COLO668 (cell line): Measurements from ENCODE around the gene SEL1L.
"Not testable (repeated sequence)": the region's sequence is repeated elsewhere in the genome, so short reads cannot be mapped to it uniquely, and the experiment has no call there.

Experiments used
- DNase-seq: peaks from one replicate; lab custom pipeline; 2025; ENCODE audit not compliant: unreplicated experiment; lab: John Stamatoyannopoulos, UW

Gene SEL1L

GRCh38 chr14:81529391-81529790 is 4.3 kb downstream of the SEL1L start:
- no peak for DNase-seq

- no peak for DNase-seq
Measured at GRCh38 chr14:81525129-81525528, 8.5 kb downstream of the SEL1L start.

- no peak for DNase-seq
Measured at GRCh38 chr14:81523616-81524015, 10.0 kb downstream of the SEL1L start.

- DNase-seq, result no peak
Measured at GRCh38 chr14:81523016-81523415, 10.6 kb downstream of the SEL1L start.

GRCh38 chr14:81521356-81521755 is 12.3 kb downstream of the SEL1L start:
- no peak for DNase-seq

GRCh38 chr14:81519200-81520011 is 14.2 kb downstream of the SEL1L start:
- DNase-seq, result no peak

GRCh38 chr14:81517798-81518398 is 15.8 kb downstream of the SEL1L start:
- no peak for DNase-seq

- DNase-seq, result no peak
Measured at GRCh38 chr14:81516986-81517797, 16.5 kb downstream of the SEL1L start.

- DNase-seq, result not testable (repeated sequence)
Measured at GRCh38 chr14:81515927-81516326, 17.7 kb downstream of the SEL1L start.

GRCh38 chr14:81512826-81513225 is 20.8 kb downstream of the SEL1L start:
- DNase-seq, result not testable (repeated sequence)

GRCh38 chr14:81511111-81511904 is 22.3 kb downstream of the SEL1L start:
- no peak for DNase-seq

GRCh38 chr14:81509838-81510452 is 23.7 kb downstream of the SEL1L start:
- DNase-seq, result no peak

GRCh38 chr14:81509321-81509720 is 24.3 kb downstream of the SEL1L start:
- DNase-seq, result no peak

GRCh38 chr14:81506487-81506886 is 27.2 kb downstream of the SEL1L start:
- no peak for DNase-seq

GRCh38 chr14:81504864-81505263 is 28.8 kb downstream of the SEL1L start:
- DNase-seq, result no peak

GRCh38 chr14:81485781-81486180 is 47.9 kb downstream of the SEL1L start:
- no peak for DNase-seq

- DNase-seq, result no peak
Measured at GRCh38 chr14:81485372-81485771, 48.3 kb downstream of the SEL1L start.

GRCh38 chr14:81484120-81484519 is 49.5 kb downstream of the SEL1L start:
- no peak for DNase-seq

- DNase-seq, result no peak
Measured at GRCh38 chr14:81480741-81481140, 52.9 kb downstream of the SEL1L start.

- DNase-seq, result no peak
Measured at GRCh38 chr14:81478446-81478845, 55.2 kb downstream of the SEL1L start.

- DNase-seq, result no peak
Measured at GRCh38 chr14:81476816-81477215, 56.8 kb downstream of the SEL1L start.
